NCI-H2171 treated with DMSO at 0.1 percent for 48 hours (cell line): Measurements from ENCODE around the gene GKN2.
"Not testable (repeated sequence)": the region's sequence is repeated elsewhere in the genome, so short reads cannot be mapped to it uniquely, and the experiment has no call there.

Experiments
- DNase-seq: peaks from one replicate; lab custom pipeline; 2025; lab: John Stamatoyannopoulos, UW

Gene GKN2

DNA sequence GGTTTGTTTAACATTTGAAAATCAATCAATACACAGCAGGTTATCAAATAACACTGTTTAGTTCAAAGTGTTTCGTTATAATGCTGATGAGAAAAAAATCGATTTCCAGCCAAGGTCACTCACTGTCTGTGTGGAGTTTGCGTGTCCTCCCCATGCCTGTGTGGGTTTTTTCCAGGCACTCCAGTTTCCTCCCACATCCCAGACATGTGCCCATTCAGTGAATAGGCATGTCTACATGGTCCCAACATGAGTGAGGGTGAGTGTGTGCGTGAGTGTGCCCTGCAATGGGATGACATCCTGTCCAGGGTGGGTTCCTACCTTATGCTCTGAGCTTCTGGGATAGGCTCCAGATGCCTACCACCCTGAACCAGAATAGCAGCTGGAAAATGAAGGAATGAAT is 8.7 kb upstream of the GKN2 start:
- no peak for DNase-seq

DNA sequence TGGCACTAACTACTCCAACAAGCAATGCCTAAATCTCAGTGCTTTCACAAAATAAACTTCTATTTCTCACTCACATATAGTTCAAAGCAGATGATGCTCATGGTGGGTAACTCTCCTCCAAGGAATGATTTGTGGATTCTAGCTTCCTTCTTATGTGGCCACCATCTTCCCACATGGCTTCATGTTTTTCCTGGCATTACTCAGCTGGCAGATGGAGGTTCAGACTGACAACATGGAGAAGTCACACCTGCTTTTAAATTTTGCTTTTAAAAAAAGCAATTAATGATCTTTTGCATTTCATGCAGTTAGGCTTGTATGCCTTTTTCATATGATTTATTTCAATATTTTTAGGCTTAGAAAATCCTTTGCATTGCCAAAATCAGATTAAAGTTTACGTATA is 6.3 kb upstream of the GKN2 start:
- DNase-seq: no peak

DNA sequence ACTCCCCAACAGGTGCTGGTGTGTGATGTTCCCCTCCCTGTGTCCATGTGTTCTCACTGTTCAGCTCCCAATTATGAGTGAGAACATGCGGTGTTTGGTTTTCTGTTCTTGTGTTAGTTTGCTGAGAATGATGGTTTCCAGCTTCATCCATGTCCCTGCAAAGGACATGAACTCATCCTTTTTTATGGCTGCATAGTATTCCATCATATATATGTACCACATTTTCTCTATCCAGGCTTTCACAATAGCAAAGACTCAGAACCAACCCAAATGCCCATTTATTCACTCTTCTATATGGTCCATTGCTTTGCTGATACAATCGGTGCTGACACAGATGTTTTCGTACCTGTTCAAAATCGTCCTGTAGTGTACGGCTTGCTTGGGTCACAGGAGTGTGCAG is 2.7 kb upstream of the GKN2 start:
- DNase-seq: not testable (repeated sequence)

DNA sequence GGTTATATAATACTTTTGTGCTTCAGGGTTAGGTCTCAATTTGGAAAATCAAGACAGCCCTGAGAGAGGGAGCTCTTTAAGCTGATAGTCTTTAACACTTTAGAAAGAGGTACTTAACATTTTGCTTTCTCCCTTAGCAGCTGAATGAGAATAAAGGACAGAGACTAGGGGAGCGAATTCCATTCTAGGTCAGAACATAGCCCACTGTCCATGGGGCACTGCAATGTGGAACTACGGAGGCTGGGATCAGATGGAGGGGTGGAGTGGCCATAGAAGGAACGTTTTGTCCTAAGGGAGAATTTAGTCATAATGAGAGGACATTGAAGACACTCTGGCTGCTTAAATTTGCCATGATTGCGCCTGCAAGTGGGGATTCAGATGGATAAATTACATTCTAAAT is 794 bp downstream of the GKN2 start:
- DNase-seq: no peak

DNA sequence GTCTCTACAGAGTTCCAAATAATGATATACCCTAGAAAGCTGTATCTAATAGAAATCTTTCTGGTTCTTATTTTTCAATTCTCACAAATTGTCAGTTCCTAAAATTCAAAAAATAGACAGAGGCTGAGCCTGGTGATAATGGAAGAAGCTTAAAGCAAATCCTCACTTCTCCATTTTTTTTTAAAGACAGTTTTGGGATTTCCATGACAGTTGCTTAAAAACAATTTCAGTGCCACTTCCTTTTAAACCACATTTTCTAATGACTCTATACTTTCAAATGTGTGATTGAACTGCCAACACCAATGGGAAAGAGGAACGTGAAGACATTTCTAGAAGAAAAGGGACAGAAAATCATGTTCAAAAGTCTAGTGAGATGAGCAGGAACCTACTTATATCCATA is 4.0 kb downstream of the GKN2 start:
- no peak for DNase-seq

DNA sequence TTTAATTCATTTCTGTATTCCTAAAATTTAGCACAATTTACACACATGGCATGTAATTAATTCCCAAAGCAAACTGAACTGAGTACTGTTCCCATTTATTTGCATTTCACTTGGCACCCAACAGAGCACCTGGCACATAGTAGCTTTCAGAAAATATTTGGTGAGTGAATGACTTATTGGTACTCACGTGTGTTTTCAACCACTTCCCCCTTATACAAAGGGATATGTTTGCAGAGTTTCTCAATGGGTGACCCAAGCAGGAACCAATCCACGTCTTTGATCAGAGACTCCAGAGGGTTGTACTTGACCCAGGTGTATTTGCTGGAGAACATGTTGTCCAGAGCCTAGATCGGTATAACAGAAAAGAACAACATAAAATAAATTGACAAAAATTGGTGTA is 6.6 kb downstream of the GKN2 start:
- no peak for DNase-seq

DNA sequence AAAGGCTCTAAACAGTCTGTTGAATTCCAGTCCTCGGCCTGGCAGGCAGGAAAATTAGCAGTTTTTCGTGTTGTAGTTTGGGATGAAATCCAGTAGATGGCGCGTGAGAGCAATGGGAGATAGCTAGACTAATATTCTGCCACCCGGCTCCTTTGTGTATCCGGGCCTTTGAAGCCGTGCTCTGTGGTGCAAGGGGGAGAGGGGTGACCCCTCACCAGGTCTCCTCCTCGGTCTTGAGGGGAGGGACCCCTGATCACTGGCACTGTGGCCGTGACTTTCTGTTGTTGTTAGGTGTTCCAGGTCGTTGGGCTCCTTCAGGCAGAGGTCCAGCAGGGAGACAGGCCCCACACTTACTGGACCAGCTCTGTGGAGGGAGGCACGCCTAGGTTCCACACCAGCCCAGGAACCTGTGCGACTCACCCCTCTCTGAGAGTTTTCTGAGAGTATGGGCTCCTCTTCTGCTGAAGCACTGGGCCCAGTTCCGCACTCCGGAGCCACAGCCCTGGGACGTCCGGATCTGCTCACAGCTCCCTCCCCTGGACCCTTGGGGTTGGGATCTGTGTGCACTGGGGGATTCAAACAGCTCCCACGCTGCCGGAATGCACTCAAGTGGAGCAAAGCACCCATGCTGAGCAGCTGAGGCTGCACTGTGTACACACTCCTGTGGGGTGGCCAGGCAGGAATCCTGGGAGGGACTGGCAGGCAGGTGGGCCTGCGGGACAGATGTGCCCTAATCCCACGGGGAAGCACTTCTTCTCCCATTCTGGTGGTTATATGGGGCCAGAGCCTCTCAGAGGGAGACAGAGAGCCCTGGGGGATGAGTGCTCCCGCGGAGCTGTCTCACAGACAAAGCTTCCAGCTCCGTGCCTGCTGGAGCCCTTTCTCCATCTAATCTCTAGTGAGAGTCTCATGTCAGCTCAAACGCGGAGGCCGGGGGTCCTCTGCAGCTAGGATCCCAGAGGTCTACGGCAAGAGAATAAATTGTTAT is 8.8 kb downstream of the GKN2 start:
- DNase-seq: peak; percentile 86

DNA sequence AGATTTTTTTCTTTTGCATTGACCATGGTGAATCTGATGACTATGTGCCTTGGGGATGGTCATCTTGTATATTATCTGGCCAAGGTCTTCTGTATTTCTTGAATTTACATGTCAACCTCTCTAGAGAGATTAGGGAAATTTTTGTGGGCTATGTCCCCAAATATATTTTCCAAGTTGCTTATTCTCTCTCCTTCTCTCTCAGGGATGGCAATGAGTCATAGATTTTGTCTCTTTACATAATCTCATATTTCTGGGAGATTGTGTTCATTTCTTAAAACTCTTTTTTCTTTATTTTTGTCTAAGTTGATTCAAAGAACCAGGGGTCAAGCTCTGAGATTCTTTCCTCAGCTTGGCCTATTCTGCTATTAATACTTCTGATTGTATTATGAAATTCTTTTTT is 9.9 kb downstream of the GKN2 start:
- no peak for DNase-seq

DNA sequence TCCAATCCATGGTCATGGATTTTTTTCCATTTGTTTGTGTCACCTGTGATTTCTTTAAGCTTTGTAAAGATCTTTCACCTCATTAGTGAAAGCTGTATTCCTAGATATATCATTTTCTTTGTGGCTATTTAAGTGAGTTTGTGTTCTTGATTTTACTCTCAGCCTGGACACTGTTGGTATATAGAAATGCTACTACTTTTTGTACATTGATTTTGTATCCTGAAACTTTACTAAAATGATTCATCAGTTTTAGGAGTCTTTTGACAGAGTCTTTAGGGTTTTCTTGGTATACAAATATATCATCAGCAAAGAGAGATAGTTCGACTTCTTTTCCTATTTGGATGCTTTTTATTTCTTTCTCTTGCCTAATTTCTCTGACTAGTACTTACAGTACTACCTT is 12.3 kb downstream of the GKN2 start:
- no peak for DNase-seq

DNA sequence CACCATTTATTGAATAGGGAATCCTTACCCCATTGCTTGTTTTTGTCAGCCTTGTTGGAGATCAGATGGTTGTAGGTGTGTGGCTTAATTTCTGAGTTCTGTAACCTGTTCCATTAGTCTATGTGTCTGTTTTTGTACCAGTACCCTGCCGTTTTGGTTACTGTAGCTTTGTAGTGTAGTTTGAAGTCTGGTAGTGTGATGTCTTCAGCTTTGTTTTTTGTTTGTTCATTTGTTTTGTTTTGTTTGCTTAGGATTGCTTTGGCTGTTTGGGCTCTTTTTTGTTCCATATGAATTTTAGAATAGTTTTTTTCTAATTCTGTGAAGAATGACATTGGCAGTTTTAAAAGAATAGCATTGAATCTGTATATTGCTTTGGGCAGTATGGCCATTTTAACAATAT is 12.7 kb downstream of the GKN2 start:
- no peak for DNase-seq

DNA sequence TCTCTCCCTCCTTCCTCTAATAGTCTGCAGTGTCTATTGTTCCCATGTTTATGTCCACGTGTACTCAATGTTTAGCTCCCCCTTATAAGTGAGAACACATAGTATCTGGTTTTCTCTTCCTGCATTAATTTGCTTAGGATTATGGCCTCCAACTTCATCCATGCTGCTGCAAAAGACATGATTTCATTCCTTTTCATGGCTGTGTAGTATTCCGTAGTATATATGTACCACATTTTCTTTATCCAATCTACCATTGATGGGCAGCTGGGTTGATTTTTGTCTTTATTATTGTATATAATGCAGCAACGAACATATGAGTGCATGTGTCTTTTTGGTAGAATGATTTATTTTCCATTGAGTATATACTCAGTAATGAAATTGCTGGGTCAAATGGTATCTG is 13.8 kb downstream of the GKN2 start:
- no peak for DNase-seq

DNA sequence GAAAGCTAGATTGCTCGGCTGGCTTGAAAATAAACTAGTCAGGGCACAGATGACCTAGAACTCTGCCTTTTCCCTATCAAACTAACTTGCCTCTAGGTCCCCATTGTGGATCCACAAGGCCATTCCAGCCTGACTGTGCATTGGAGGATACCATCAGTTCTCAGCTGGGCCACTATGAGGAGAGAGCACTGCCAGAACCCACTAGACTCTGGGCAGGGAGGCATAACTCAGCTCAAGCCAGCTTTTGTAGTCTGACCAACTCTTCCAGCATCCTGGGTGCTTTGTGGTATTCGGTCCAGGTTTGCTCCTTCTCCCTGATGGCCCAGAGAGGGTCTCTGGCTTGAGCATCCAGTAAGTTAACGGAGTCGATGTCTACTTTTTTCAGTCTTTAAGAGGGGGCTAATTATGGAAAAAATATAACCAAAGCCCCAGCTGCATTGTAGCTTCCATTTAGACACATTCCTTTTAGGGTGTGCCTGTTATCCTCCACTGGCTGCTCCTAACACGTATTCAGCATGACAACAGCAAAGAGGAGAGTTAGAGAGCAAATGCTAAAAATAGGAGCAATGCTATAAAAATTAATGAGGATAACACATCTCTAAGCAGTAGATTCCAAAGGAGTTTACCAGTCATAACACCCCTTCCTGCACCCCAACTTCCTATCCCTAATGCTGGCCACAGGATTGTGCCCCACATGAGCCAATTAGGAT is 15.2 kb downstream of the GKN2 start:
- no peak for DNase-seq

DNA sequence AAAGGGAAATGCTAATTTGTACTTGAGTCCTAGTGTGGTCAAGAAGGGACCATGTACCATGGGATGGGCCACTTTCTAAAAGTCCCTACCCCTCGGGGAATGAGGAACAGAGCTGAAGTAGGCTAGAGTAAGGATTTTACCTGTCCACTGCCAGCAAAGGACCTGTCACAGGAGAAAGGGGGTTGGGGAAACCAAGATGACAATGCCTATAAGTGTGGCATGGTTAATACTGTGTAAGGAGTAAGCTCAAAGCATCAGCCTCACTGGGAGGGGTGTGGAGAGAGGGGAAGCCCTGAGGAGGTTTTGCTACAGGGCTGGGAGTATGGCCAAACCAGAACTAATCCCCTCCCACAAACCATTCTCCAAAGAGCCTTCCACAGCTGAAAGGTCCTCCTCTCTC is 15.8 kb downstream of the GKN2 start:
- DNase-seq: no peak

DNA sequence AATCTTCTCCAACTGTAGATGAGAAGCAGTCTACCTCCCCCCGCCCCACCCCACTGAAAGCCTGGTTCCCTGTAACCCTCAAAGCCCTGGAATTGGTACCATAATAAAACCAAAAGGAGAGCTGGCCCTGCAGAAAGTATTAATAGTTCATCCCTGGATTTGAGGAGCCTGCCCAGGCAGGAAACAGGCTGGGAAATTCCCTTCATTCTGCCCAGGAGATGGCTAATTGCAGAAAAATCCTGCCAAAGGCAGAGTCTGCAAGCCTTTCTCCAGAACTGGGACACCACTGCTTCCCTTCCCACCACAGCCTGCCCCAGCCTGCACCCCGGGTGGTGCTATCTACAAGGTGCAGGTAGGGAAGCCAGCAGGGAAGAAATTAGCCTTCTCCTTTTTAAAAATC is 16.3 kb downstream of the GKN2 start:
- no peak for DNase-seq

DNA sequence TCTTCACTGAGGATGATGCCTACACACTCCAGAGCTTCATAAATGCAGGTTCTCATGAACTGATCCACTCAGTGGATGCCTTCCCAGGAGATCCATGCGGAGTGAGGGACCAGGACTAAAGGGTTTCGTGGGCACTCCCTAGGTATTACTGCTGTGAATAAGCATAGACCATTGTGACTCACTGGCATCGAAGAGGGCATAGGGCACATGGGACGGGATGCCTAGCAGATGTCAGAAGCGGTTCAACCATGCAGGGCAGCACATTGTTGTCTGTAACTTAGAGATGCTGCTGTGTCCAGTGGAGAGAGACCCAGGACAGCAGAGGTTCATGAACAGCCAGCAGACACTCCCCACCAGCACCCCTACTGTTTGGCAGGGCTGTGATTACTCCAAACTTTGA is 17.2 kb downstream of the GKN2 start:
- no peak for DNase-seq

DNA sequence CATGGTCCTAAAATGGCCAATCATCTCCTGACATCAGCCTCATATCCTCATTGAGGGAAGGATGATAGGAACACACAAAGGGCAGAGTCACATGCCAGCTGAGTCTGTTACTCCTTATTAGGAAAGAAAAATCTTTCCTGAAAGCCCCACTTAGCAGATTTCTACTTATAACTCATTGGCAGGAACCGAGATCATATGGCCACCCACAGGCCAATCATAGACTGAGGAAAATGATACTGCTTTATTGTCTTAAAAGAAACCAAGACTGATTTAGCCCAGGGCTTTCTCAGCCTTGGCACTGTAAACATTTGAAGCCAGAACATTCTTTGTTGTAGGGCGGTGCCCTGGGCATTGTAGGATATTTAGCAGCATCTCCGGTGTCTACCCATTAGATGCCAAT is 18.7 kb downstream of the GKN2 start:
- DNase-seq: no peak

DNA sequence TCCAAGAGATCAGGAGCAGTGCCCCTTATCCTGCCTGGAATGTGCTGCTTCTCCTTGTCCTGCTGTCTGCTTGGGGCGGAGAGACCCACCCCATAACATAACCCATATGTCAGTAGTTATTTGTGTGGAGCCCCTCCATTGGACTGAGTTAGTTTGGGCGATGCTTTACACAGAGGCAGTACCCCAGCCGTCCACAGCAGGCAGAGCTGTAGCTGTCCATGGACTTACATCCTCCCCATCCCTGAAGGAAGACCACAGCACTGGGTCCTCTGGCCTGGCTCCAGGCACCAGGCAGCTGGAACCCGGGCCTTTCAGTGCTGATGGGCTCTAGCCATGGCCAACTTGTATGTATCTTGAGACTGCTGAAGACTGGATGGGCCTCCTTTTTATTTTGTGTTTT is 20.3 kb downstream of the GKN2 start:
- DNase-seq: no peak

DNA sequence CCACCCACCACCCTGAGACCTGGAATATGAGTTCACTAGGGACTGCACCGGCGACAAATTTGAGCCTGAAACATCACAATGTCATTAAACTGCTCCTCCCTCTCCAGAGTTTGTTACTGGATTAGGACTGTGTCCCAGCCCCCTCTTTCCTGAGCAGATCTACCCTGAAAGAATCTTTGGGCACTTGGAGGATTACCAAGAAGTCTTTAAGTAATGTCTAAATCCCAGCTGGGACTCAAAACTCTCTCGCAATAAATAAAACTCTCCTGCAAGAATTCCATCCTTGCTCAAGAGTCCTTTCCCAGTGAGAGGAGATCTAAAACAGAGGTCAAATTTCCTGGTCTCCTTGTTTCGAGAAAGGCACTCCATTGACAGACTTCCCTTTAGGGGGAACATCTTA is 20.9 kb downstream of the GKN2 start:
- DNase-seq: no peak

DNA sequence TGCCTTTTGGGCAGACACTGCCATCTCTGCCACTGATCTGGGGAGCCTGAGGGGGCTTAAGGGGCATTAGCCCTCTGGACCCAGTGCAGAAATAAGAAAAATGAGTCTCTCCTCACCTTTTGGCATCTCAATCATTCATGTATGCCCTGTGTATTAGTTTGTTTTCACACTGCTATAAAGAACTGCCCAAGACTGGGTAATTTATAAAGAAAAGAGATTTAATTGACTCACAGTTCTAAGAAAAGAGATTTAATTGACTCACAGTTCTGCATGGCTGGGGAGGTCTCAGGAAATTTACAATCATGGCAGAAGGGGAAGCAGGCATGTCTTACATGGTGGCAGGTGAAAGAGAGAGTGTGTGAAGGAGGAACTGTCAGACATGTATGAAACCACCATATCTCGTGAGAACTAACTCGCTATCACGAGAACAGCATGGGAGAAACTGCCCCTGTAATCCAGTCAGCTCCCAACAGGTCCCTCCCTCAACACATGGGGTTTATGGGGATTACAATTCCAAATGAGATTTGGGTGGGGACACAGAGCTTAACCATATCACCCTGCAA is 21.5 kb downstream of the GKN2 start:
- no peak for DNase-seq

DNA sequence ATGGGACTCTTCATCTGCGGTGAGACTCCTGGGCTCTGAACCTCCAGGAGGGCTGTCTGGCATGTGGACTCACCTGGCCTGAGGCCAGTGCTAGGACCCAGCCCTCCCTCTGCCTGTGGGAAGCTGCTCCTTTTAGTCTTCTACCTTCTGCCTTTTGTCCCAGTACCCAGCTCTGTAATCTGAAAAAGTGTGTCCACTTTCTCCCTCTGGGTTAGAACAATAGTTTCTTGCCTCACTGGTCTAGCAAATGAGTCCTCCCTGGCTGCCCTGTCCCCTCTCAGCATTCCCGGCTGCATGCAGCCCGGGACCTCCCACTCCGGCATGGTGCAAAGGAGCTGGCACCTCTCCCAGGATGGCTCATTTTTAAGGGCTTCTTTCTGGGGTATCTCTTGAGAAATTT is 25.9 kb downstream of the GKN2 start:
- no peak for DNase-seq

DNA sequence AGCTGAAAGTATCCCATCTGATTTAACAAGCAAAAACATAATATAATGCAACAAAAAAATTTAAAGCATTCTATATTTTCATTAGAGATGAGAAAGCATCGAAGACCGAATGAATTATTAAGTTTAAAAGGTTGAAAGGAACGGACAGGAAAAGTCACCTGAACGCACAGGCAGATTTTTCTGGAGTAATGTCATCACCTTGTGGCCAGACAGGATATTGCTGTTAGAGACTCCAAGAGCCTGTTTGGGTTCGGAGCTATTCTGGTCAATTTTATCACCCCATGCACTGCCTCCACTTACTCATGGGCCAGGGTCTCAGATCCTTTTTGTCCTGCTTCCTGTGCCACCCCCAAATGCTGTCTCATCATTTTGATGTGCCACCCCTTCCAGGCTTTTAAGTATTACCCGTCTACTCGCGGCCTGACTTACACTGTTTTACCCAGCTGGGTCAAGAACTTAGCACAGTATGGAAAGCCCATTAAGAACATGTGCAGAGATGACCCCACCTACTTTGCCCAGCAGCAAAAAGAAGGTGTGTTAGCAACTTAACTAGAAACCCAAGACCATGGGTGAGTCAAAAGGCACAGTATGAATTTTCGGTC is 27.3 kb downstream of the GKN2 start:
- DNase-seq: peak; percentile 41

DNA sequence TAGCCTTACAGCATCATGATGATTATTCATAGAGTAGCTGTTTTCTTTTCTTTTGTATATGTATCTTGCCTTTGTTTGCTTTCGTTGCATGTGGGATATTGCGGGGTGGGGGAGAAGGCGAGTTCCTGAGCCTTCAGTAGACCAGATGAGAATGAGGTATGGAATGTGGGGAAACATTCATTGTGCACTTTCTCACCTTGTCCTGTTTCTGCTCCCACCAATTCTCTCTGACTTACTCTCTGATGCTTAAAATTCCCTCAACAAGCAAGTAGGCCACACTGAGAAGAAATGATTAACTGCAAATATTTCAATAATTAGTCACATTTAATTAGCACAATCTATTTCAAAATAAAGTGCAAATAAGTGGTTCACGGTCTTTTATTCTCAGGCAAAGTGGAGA is 31.0 kb downstream of the GKN2 start:
- no peak for DNase-seq
